ENCODE data around the gene CACNA2D3.

CACNA2D3 gene

DNA sequence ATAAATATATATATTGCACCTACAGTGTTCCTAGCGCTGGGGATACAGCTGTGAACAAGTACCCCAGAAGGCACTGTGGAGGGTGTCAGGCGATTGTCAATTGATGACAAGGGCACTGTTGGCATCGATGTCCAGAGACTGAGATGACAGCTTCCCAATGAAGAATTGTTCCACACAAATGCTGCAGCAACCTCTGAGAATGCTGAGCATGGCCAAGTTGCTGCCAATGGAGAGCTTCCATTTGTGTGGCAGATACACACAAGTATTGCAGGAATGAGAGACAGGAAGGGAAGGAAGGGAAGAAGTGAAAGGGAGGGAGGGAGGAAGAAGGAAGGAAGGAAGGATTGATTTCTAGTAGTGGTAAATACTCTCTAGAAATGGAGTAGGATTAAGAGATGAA, 783.6 kb downstream of the CACNA2D3 start:
- Histone ChIP-seq H3K36me3 (no peaks in the 10 kb centered on the region), H3K9me3 (no peaks in the 10 kb centered on the region), H3K27ac (no peak overlapping the region), H3K4me1 (no peaks in the 10 kb centered on the region), H3K4me3 (no peak overlapping the region), H3K27me3 (no peaks in the 10 kb centered on the region)
- no peak for DNase-seq
- TF ChIP-seq, protein P1, sequence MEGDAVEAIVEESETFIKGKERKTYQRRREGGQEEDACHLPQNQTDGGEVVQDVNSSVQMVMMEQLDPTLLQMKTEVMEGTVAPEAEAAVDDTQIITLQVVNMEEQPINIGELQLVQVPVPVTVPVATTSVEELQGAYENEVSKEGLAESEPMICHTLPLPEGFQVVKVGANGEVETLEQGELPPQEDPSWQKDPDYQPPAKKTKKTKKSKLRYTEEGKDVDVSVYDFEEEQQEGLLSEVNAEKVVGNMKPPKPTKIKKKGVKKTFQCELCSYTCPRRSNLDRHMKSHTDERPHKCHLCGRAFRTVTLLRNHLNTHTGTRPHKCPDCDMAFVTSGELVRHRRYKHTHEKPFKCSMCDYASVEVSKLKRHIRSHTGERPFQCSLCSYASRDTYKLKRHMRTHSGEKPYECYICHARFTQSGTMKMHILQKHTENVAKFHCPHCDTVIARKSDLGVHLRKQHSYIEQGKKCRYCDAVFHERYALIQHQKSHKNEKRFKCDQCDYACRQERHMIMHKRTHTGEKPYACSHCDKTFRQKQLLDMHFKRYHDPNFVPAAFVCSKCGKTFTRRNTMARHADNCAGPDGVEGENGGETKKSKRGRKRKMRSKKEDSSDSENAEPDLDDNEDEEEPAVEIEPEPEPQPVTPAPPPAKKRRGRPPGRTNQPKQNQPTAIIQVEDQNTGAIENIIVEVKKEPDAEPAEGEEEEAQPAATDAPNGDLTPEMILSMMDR (IDR thresholded peaks at IDR 0.05), result no peak
- intact Hi-C loops (cut with DNase I; ENCODE audit: low total_unique reads), result no loop called here

GRCh38 chr3:54906763-54907162, 784.4 kb downstream of the CACNA2D3 start:
- no peak overlapping the region for H3K27ac ChIP-seq
- DNase-seq, result no peak
- intact Hi-C loops (cut with DNase I; ENCODE audit: low total_unique reads), result no loop called here
- TF ChIP-seq, protein P1 (IDR thresholded peaks at IDR 0.05), result no peak
- H3K9me3 ChIP-seq, result no peaks in the 10 kb centered on the region
- no peak overlapping the region for H3K4me3 ChIP-seq
- no peaks in the 10 kb centered on the region for H3K4me1 ChIP-seq
- peaks cover 0 to 2% (median 0%) of the 10 kb centered on the region in 3 donors for H3K36me3 ChIP-seq
- no peaks in the 10 kb centered on the region for H3K27me3 ChIP-seq

- H3K9me3 ChIP-seq, result no peaks in the 10 kb centered on the region
- TF ChIP-seq, protein P1 (IDR thresholded peaks at IDR 0.05), result no peak
- peaks cover 0 to 5% (median 0%) of the 10 kb centered on the region in 3 donors for H3K36me3 ChIP-seq
- no peak overlapping the region for H3K27ac ChIP-seq
- H3K4me3 ChIP-seq, result no peak overlapping the region
- no peaks in the 10 kb centered on the region for H3K4me1 ChIP-seq
- no peak for DNase-seq
- intact Hi-C loops (cut with DNase I; ENCODE audit: low total_unique reads), result no loop called here
- H3K27me3 ChIP-seq, result no peaks in the 10 kb centered on the region
These were observed 786.8 kb downstream of the CACNA2D3 start for GRCh38 chr3:54909191-54909590.

DNA sequence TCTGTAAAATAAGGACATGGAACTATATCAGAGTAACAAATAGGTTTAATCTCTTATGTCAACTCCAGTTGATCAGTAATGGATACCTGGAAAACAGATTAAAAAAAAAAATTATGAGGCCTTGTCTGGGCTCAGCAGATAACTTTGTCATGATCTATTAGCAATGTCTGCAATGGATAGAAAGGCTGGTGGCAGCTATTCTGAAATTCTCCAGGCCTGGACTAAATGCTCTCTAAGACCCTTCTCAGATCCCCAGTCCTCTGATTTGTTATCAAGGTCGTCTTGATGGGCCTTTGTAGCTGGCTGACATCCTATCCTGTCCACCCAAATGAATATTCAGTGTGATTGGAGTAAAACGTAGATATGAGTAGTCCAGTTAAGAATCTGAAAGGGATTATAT, 791.8 kb downstream of the CACNA2D3 start:
- H3K27ac ChIP-seq, result no peak overlapping the region
- no peaks in the 10 kb centered on the region for H3K4me1 ChIP-seq
- TF ChIP-seq, protein P1 (IDR thresholded peaks at IDR 0.05), result no peak
- no peak overlapping the region for H3K4me3 ChIP-seq
- H3K36me3 ChIP-seq, result peaks cover 0 to 5% (median 0%) of the 10 kb centered on the region in 3 donors
- no peaks in the 10 kb centered on the region for H3K9me3 ChIP-seq
- no peaks in the 10 kb centered on the region for H3K27me3 ChIP-seq
- intact Hi-C loops (cut with DNase I; ENCODE audit: low total_unique reads), result no loop called here
- no peak for DNase-seq

DNA sequence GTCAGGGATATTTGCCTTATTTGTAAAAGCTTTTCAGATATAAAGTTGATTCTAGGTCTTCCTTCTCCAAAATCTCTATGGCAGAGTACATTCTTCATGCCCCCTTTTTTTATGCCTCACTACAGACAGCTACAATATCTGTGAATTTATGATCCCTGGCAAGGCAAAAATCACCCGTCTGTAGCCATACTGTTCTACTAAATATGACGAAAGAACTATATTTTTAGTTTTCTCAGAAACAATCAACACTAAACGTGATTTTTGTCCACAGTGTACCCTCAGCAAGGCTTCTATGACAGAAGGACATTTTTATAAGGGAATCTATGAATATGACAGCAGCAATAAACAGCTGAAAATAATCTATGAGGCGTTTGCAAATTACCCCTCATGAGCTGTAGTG, 792.8 kb downstream of the CACNA2D3 start:
- no peak for DNase-seq
- Histone ChIP-seq H3K4me3 (no peak overlapping the region), H3K27ac (no peak overlapping the region), H3K27me3 (no peaks in the 10 kb centered on the region), H3K4me1 (no peaks in the 10 kb centered on the region), H3K36me3 (peaks cover 0 to 5% (median 0%) of the 10 kb centered on the region in 3 donors), H3K9me3 (no peaks in the 10 kb centered on the region)
- intact Hi-C loops (cut with DNase I; ENCODE audit: low total_unique reads), result no loop called here
- TF ChIP-seq, protein P1 (IDR thresholded peaks at IDR 0.05), result no peak

GRCh38 chr3:54915976-54916375, 793.6 kb downstream of the CACNA2D3 start:
- intact Hi-C loops (cut with DNase I; ENCODE audit: low total_unique reads), result no loop called here
- Histone ChIP-seq H3K27ac (no peak overlapping the region), H3K4me1 (no peaks in the 10 kb centered on the region), H3K9me3 (no peaks in the 10 kb centered on the region), H3K27me3 (no peaks in the 10 kb centered on the region), H3K36me3 (peaks cover 0 to 5% (median 0%) of the 10 kb centered on the region in 3 donors), H3K4me3 (no peak overlapping the region)
- TF ChIP-seq, protein P1 (IDR thresholded peaks at IDR 0.05), result no peak
- DNase-seq, result no peak
